HG02840 (cell line): ENCODE results near the gene HOXA1.
"Not testable (repeated sequence)": the region's sequence is repeated elsewhere in the genome, so short reads cannot be mapped to it uniquely, and the experiment has no call there.

Experiments used
- ATAC-seq: cut with Tn5 transposase; IDR thresholded peaks from one replicate; pipeline ENCODE4 v1.9.1; 2021; ENCODE audit warnings: mild to moderate bottlenecking, moderate library complexity, moderate number of reproducible peaks; ENCODE audit not compliant: unreplicated experiment, low FRiP score

HOXA1 gene

DNA sequence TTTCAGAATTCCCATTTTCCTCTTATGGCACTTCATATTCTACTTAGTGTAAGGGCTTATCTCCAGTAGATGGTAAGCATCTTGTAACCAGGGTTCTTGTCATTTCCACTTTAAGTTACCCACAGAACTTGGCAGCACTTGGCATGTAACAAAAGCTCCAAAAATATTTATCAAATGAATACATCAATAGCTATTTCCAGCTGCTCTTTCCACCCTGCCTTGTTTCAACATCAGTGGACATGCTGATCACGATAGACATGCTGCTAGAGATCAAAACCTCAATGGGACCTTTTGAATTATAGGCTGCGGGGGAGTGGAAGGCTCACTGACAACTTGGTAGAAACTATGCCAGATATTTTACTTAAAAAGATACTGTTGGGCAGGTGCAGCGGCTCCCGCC, 32.9 kb downstream of the HOXA1 start:
- no peak for ATAC-seq

DNA sequence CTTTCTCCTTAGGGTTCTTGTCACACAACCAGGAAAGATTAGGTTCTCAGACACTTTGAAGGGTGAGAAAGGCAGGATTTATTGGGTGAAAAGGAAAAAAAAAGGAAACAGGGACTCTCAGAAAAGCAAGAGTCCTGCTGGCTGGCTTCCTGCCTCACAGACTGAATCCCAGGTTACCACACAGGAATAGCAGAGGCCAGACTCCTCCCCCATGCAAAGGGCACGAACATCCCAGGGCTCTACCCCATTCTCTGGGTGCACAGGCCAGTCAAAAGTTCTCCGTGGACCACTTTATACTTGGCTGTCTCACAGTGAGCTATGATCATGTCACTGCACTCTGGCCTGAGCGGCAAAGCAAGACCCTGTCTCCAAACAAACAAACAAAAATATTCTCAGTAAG, 42.6 kb downstream of the HOXA1 start:
- no peak for ATAC-seq

DNA sequence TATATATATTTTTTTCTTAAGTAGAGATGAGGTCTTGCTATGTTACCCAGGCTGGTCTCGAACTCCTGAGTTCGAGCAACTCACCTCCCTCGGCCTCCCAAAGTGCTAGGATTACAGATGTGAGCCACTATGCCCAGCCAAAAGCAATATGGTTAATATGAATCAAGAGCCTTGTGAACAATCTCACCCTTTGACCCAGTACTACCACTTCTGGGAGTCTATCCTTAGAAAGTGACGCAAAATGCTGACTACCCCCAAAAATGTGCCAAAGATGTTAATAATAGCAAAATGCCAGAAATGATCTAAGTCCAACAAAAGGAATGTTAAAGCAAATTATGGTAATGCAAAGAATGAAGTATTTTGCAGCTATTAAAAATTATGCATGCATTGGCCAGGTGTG, 44.3 kb downstream of the HOXA1 start:
- ATAC-seq = no peak

DNA sequence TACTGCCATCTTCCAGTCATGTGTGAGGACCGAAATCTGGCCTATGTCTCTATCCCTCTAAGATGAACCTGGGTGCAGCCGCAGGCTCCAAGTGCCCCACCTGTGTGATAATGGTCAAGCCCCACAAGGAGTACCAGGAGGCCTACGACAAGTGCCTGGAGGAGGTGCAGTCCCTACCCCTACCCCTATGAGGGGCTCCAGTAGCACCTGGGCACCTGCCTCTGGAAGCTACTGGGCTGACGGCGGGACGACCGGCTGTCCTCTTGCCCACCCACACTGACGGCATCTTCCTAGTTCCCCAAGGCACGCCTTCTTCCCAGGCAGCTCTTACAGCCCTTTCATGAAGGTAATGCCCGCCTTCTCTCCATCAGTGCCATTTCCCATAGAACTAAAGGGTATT, 47.4 kb downstream of the HOXA1 start:
- ATAC-seq = no peak

DNA sequence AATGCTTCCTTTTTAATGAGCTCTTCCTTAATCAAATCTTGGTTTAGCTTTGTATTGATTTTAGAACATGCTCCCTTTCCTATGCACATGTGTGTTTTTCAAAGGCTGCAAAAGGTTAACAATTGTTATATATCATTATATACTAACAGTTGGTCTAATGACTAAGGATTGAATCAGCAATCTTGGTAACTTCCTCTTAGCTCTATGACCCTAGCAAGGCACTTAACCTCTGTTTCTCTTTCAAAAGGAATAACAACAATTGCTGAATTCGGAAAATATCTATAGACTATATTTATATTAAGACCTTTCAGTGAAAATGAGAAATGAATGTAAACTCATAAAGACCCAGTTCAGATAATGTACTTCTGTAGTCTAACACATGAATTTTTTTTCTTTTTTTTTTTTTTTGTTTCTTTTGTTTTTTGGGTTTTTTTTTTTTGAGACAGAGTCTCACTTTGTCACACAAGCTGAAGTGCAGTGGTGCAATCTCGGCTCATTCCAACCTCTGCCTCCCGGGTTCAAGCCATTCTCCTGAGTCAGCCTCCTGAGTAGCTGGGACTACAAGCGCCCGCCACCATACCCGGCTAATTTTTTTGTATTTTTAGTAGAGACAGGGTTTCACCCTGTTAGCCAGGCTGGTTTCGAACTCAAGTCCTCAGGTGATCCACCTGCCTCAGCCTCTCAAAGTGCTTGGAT, 48.8 kb downstream of the HOXA1 start:
- no peak for ATAC-seq

DNA sequence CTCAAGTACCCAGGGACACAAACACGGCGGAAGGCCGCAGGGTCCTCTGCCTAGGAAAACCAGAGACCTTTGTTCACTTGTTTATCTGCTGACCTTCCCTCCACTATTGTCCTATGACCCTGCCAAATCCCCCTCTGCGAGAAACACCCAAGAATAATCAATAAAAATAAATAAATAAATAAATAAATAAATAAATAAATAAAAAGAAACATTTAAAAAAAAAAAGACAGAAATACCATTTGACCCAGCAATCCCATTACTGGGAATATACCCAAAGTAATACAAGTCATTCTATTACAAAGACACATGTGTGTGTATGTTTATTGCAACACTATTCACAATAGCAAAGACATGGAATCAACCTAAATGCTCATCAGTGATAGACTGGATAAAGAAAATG, 49.8 kb downstream of the HOXA1 start:
- ATAC-seq = not testable (repeated sequence)

DNA sequence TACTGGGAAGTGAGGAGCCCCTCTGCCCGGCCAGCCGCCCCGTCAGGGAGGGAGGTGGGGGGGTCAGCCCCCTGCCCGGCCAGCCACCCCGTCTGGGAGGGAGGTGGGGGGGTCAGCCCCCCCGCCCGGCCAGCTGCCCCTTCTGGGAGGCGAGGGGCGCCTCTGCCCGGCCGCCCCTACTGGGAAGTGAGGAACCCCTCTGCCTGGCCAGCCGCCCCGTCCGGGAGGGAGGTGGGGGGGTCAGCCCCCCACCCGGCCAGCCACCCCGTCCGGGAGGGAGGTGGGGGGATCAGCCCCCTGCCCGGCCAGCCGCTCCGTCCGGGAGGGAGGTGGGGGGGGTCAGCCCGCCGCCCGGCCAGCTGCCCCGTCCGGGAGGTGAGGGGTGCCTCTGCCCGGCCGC, 50.7 kb downstream of the HOXA1 start:
- ATAC-seq = not testable (repeated sequence)
